Thyroid gland (tissue), 4 donors: ENCODE results near the gene GPR25. TPM values are rescaled to one million over a fixed set of nuclear protein-coding genes. Genes with fewer than 3 reads are reported as not detected.

Experiments used
- DNase-seq, 2 donors: peaks; one replicate each; pipeline ENCODE4 v3.0.0-alpha.2; 2019
- H3K27ac ChIP-seq, 3 donors: fragments of 200-600 bp; sonication (generic); 1 replicate in 2 of 3; 2 replicates in 1 of 3; pipeline ENCODE4 v1.5.1; 2016 to 2019; ENCODE audit warnings: mild to moderate bottlenecking in 1 of 3, moderate library complexity in 1 of 3
- H3K27me3 ChIP-seq: fragments of 200-600 bp; sonication (generic); one replicate; pipeline ENCODE4 v1.5.1; 2019
- H3K36me3 ChIP-seq, 2 donors: fragments of 200-600 bp; sonication (generic); one replicate each; pipeline ENCODE4 v1.5.1; 2016 to 2019
- H3K4me1 ChIP-seq, 2 donors: fragments of 200-600 bp; sonication (generic); one replicate each; pipeline ENCODE4 v1.5.1; 2017 to 2019
- H3K4me3 ChIP-seq, 3 donors: fragments of 200-600 bp; sonication (generic); replicated peaks in 1 of 3; 1 replicate in 2 of 3; 2 replicates in 1 of 3; pipeline ENCODE4 v1.5.1; 2016; ENCODE audit warnings: mild to moderate bottlenecking in 1 of 3
- H3K9me3 ChIP-seq: fragments of 200-600 bp; sonication (generic); one replicate; pipeline ENCODE4 v1.5.1; 2017
- POLR2A ChIP-seq, 2 donors: fragments of 450-650 bp; IDR thresholded peaks; one replicate each; pipeline ENCODE4 v1.6.1; 2017; ENCODE audit warnings: antibody characterized with exemption in 2 of 2, mild to moderate bottlenecking in 2 of 2, moderate library complexity in 1 of 2
- WGBS, 2 donors: methylation state at CpG; one replicate each; pipeline ENCODE4 v1.1.5; 2017; 5-methylcytosine and 5-hydroxymethylcytosine counted together
- intact Hi-C: fragments of 100-400 bp; cut with DNase I; formaldehyde crosslinking; loops from one replicate; pipeline ENCODE4 v1.15.1; 2023
- total RNA-seq, 4 donors: library from RNA; depleted of rRNA; stranded (reverse); fragments of >200 nt; gene quantifications; one replicate each; pipeline ENCODE4 v1.2.3, GENCODE V29; 2016
- TF ChIP-seq, protein P1 (sequence below), 6 experiments: fragments of 200-600 bp in 3 of 6; fragments of 450-650 bp in 3 of 6; sonication (generic) in 3 of 6; IDR thresholded peaks; one replicate each; pipeline ENCODE4 v1.5.1; 2016 to 2019; ENCODE audit warnings: antibody characterized with exemption in 6 of 6, mild to moderate bottlenecking in 2 of 6, inconsistent platforms in 1 of 6, moderate library complexity in 1 of 6

Gene GPR25
- total RNA-seq, 4 donors from 2014 or later, result 0.27 TPM; not detected in 3

DNA sequence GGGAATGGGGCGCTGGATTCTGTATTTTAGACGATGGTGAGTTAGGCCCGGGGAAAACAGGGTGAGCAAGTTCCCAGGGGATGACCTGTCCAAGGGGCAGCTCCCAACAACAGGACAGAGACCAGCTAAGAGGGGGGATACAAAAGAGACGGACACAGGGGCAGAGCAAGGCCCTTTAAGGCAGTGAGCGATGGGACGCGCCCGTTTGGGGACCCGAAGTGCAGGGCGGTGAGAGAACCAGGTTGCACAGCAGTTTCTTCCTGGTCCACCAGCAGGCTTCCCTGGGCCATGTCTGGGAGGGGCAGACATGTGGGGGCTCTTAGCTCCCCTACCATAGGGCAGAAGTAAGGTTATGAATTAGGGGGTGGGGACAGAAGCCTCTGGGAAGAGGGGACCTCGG lies 43.9 kb downstream of the GPR25 start:
- H3K27ac ChIP-seq, result no peak overlapping the region
- H3K4me1 ChIP-seq, result no peaks in the 10 kb centered on the region
- intact Hi-C loops, result no loop called here
- H3K27me3 ChIP-seq, result no peaks in the 10 kb centered on the region
- H3K9me3 ChIP-seq, result no peaks in the 10 kb centered on the region
- H3K36me3 ChIP-seq, result no peaks in the 10 kb centered on the region
- TF ChIP-seq POLR2A (IDR thresholded peaks at IDR 0.05), result no peak
- TF ChIP-seq, protein P1, sequence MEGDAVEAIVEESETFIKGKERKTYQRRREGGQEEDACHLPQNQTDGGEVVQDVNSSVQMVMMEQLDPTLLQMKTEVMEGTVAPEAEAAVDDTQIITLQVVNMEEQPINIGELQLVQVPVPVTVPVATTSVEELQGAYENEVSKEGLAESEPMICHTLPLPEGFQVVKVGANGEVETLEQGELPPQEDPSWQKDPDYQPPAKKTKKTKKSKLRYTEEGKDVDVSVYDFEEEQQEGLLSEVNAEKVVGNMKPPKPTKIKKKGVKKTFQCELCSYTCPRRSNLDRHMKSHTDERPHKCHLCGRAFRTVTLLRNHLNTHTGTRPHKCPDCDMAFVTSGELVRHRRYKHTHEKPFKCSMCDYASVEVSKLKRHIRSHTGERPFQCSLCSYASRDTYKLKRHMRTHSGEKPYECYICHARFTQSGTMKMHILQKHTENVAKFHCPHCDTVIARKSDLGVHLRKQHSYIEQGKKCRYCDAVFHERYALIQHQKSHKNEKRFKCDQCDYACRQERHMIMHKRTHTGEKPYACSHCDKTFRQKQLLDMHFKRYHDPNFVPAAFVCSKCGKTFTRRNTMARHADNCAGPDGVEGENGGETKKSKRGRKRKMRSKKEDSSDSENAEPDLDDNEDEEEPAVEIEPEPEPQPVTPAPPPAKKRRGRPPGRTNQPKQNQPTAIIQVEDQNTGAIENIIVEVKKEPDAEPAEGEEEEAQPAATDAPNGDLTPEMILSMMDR (IDR thresholded peaks at IDR 0.05), result no peak
- DNase-seq, result no peak
- WGBS, 2 donors, result 77 to 81% methylated on average over 11 of the region's 11 CpGs
- H3K4me3 ChIP-seq, result no peak overlapping the region

- Histone ChIP-seq H3K27ac (no peak overlapping the region), H3K36me3 (no peaks in the 10 kb centered on the region), H3K4me3 (no peak overlapping the region), H3K4me1 (no peaks in the 10 kb centered on the region), H3K9me3 (no peaks in the 10 kb centered on the region), H3K27me3 (no peaks in the 10 kb centered on the region)
- TF ChIP-seq POLR2A (IDR thresholded peaks at IDR 0.05), result no peak
- TF ChIP-seq, protein P1 (IDR thresholded peaks at IDR 0.05), result no peak
- DNase-seq, result peak; percentile 5 to 14
- intact Hi-C loops, result no loop called here
- 54 to 68% methylated on average over 6 to 7 of the region's 7 CpGs for WGBS, 2 donors
Measured at GRCh38 chr1:200917291-200917817, 44.6 kb downstream of the GPR25 start.

GRCh38 chr1:200918006-200918405 lies 45.2 kb downstream of the GPR25 start:
- WGBS, 2 donors, result 97 to 98% methylated on average over 3 of the region's 3 CpGs
- no peaks in the 10 kb centered on the region for H3K9me3 ChIP-seq
- H3K36me3 ChIP-seq, result no peaks in the 10 kb centered on the region
- no peaks in the 10 kb centered on the region for H3K4me1 ChIP-seq
- no peak overlapping the region for H3K4me3 ChIP-seq
- TF ChIP-seq, protein P1 (IDR thresholded peaks at IDR 0.05), result no peak
- no peak for TF ChIP-seq POLR2A (IDR thresholded peaks at IDR 0.05)
- intact Hi-C loops, result no loop called here
- H3K27ac ChIP-seq, result no peak overlapping the region
- no peak for DNase-seq
- no peaks in the 10 kb centered on the region for H3K27me3 ChIP-seq

DNA sequence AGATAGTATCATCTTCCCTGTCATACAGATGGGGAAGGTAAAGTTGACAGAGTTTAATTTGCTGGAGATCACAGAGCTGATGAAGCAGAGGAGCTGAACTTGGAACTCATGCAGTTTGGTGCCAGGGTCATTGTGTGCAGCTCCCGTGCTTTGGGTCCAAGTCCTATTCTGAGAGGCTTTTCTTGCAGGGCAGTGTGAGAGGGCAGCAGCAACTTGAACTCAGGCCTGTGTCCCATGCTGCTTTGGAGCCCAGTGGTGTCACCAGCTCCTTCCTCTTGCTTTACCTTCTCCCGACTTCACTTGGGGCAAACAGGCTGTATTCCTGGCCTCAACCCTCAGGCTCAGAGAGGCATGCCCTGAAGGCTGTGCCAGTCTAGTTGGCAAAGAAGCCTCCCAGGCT lies 46.6 kb downstream of the GPR25 start:
- TF ChIP-seq, protein P1 (IDR thresholded peaks at IDR 0.05), result no peak
- TF ChIP-seq POLR2A (IDR thresholded peaks at IDR 0.05), result no peak
- intact Hi-C loops, result no loop called here
- Histone ChIP-seq H3K27me3 (no peaks in the 10 kb centered on the region), H3K4me3 (no peak overlapping the region), H3K36me3 (no peaks in the 10 kb centered on the region), H3K4me1 (no peaks in the 10 kb centered on the region), H3K9me3 (no peaks in the 10 kb centered on the region), H3K27ac (no peak overlapping the region)
- no peak for DNase-seq
- WGBS, 2 donors, result 91 to 92% methylated on average over 2 of the region's 2 CpGs

DNA sequence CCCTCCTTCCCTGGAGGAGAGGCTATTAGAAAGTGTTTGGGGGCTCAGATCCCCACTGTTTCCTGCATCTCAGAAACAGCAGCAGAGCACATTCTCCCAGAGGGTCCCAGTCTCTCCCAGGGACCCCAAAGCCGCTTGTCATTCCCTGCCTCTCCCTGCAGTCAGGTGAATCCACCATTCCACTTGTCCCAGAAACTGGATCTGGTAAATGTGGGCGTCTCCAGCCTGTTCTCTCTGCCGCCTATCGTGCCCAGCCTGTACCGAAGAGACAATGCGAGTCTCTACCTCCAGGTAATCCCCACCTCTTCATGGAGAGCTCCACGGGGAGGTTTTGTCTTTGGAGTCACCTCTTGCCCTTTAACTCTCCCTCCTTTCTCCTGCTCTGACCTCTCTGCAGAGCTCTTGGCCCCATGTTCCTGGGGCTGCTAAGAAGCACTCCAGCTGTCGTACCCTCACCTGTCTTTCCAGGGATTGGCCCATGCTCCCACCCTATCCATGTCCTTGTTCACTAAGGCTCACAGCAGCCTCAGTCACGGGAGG lies 48.9 kb downstream of the GPR25 start:
- H3K27me3 ChIP-seq, result no peaks in the 10 kb centered on the region
- WGBS, 2 donors, result 78 to 90% methylated on average over 9 of the region's 9 CpGs
- H3K27ac ChIP-seq, result no peak overlapping the region
- H3K36me3 ChIP-seq, result no peaks in the 10 kb centered on the region
- TF ChIP-seq, protein P1 (IDR thresholded peaks at IDR 0.05), result no peak
- no peak for TF ChIP-seq POLR2A (IDR thresholded peaks at IDR 0.05)
- no peak for DNase-seq
- H3K4me1 ChIP-seq, result no peaks in the 10 kb centered on the region
- H3K9me3 ChIP-seq, result no peaks in the 10 kb centered on the region
- no peak overlapping the region for H3K4me3 ChIP-seq
- intact Hi-C loops, result no loop called here
